Pancreas (tissue), 10 donors: ENCODE data around the gene RPTOR. TPM values are rescaled to one million over a fixed set of nuclear protein-coding genes. Genes with fewer than 3 reads are reported as not detected.

Experiments used
- ATAC-seq, 4 donors: fragments of 200-7000 bp; cut with Tn5 transposase; one replicate each; pipeline versions ENCODE4 v1.8.0 to v1.9.1; 2020; ENCODE audit warnings: mild to moderate bottlenecking in 4 of 4, moderate library complexity in 4 of 4
- DNase-seq, 6 donors: peaks; one replicate each; pipeline ENCODE4 v3.0.0-alpha.2; 2020
- FAIRE-seq: peaks from 2 replicates; lab custom pipeline; 2012; peaks lifted over from hg19 to GRCh38; lab: Jason Lieb, UNC
- H3K27ac ChIP-seq, 4 donors: fragments of 200-600 bp; sonication (generic); 1 replicate in 3 of 4; 2 replicates in 1 of 4; pipeline versions ENCODE4 v1.5.0 to v1.8.0; 2020
- H3K27me3 ChIP-seq, 4 donors: fragments of 200-600 bp; one replicate each; pipeline ENCODE4 v1.8.0; 2021
- H3K36me3 ChIP-seq, 3 donors: fragments of 200-600 bp; sonication (generic) in 1 of 3; one replicate each; pipeline versions ENCODE4 v1.5.0 to v1.8.0; 2020 to 2021
- H3K4me1 ChIP-seq, 3 donors: fragments of 200-600 bp; one replicate each; pipeline ENCODE4 v1.8.0; 2021
- H3K4me3 ChIP-seq, 4 donors: fragments of 200-600 bp; sonication (generic) in 2 of 4; one replicate each; pipeline versions ENCODE4 v1.5.0 to v1.8.0; 2020 to 2021
- H3K9me3 ChIP-seq, 4 donors: fragments of 200-600 bp; one replicate each; pipeline ENCODE4 v1.8.0; 2021
- CTCF ChIP-seq, 4 donors: fragments of 200-600 bp; sonication (generic) in 3 of 4; IDR thresholded peaks; one replicate each; pipeline versions ENCODE4 v1.5.0 to v1.8.0; 2021; ENCODE audit warnings: antibody characterized with exemption in 4 of 4
- WGBS, 2 donors: extraction: QIAGEN DNeasy Blood & Tissue Kit; methylation state at CpG; one replicate each; pipeline ENCODE4 v1.1.7; 2013; 5-methylcytosine and 5-hydroxymethylcytosine counted together
- intact Hi-C, 3 donors: fragments of 100-400 bp; cut with DNase I; formaldehyde crosslinking; loops; one replicate each; pipeline versions ENCODE4 v1.11.1 to v1.14.2; 2022
- polyA plus RNA-seq, 2 donors: library from polyadenylated mRNA; stranded (reverse); fragments of 200-250 nt; gene quantifications; one replicate each; pipeline ENCODE4 v1.2.3, GENCODE V29; 2013
- total RNA-seq, 6 donors: library from RNA; stranded (reverse); fragmentation: NEBNext Ultra II Directional in 4 of 6; extraction: Animal tissue kit (Norgen Biotek cat#: 25700) in 4 of 6; gene quantifications; one replicate each; pipeline versions ENCODE4 v1.2.1 to v1.2.4, GENCODE V29; 2021 to 2023
- donor health status: healthy with polysubstance abuse.
- donor health status: DM: no; HTN: no; CAD: no; lungs with moderate emphysema.
- donor health status: DM: no; HTN: no; CAD: no.
- donor health status: control.
- donor health status: control.
- donor health status: Bipolar disorder and iron deficiency.
- donor health status: DM: yes; HTN: yes; CAD: no.
- donor health status: DM: no; HTN: no; CAD: no.
- donor health status: DM: no; HTN: no; CAD: no.
- donor health status: DM: yes; HTN: yes; CAD: no.

Gene RPTOR
- total and polyA plus RNA-seq, 8 donors: 5.0 to 18.9 (median 13.2) TPM

- no peaks in the 10 kb centered on the region for H3K4me1 ChIP-seq
- no peak for FAIRE-seq
- no peaks in the 10 kb centered on the region for H3K9me3 ChIP-seq
- peaks cover 0 to 35% (median 6%) of the 10 kb centered on the region in 3 donors for H3K36me3 ChIP-seq
- 67 to 72% methylated on average over 11 of the region's 11 CpGs for WGBS, 2 donors
- H3K4me3 ChIP-seq: no peak overlapping the region
- peak in 1 of 6 donors; percentile 39 for DNase-seq
- no peak for ATAC-seq
- TF ChIP-seq CTCF (IDR thresholded peaks at IDR 0.05): no peak
- no peaks in the 10 kb centered on the region for H3K27me3 ChIP-seq
- intact Hi-C loops: no loop called here
- no peak overlapping the region for H3K27ac ChIP-seq
These were observed 383.2 kb downstream of the RPTOR start for GRCh38 chr17:80927791-80928216.

- ATAC-seq (no peak), DNase-seq (peak in 1 of 6 donors; percentile 26), FAIRE-seq (no peak)
- no peak for TF ChIP-seq CTCF (IDR thresholded peaks at IDR 0.05)
- no peaks in the 10 kb centered on the region for H3K9me3 ChIP-seq
- no peaks in the 10 kb centered on the region for H3K27me3 ChIP-seq
- intact Hi-C loops: no loop called here
- H3K36me3 ChIP-seq: peaks cover 0 to 23% (median 6%) of the 10 kb centered on the region in 3 donors
- H3K4me3 ChIP-seq: no peak overlapping the region
- H3K4me1 ChIP-seq: no peaks in the 10 kb centered on the region
- 96 to 98% methylated on average over 13 of the region's 13 CpGs for WGBS, 2 donors
- no peak overlapping the region for H3K27ac ChIP-seq
These were observed 384.8 kb downstream of the RPTOR start for GRCh38 chr17:80929449-80929848.

GRCh38 chr17:80930335-80931279 lies 386.0 kb downstream of the RPTOR start:
- peaks cover 0 to 12% (median 3%) of the 10 kb centered on the region in 3 donors for H3K36me3 ChIP-seq
- no peak for FAIRE-seq
- DNase-seq: peak in 1 of 6 donors; percentile 17
- H3K27me3 ChIP-seq: no peaks in the 10 kb centered on the region
- intact Hi-C loops: no loop called here
- TF ChIP-seq CTCF (IDR thresholded peaks at IDR 0.05): no peak
- WGBS, 2 donors: 89% methylated on average over 16 of the region's 16 CpGs
- no peak overlapping the region for H3K27ac ChIP-seq
- H3K4me3 ChIP-seq: no peak overlapping the region
- no peaks in the 10 kb centered on the region for H3K4me1 ChIP-seq
- H3K9me3 ChIP-seq: no peaks in the 10 kb centered on the region
- ATAC-seq: no peak

- Histone ChIP-seq H3K36me3 (peaks cover 0 to 1% (median 0%) of the 10 kb centered on the region in 3 donors), H3K27ac (no peak overlapping the region), H3K4me1 (no peaks in the 10 kb centered on the region), H3K4me3 (no peak overlapping the region), H3K9me3 (no peaks in the 10 kb centered on the region), H3K27me3 (no peaks in the 10 kb centered on the region)
- TF ChIP-seq CTCF (IDR thresholded peaks at IDR 0.05): no peak
- FAIRE-seq: no peak
- ATAC-seq: peak in 3 of 4 donors; percentile 38 to 62 (median 61)
- DNase-seq: peak in 1 of 6 donors; percentile 29
- 82 to 83% methylated on average over 13 of the region's 13 CpGs for whole genome bisulfite sequencing, 2 donors
- intact Hi-C loops: no loop called here
These were observed 387.0 kb downstream of the RPTOR start for GRCh38 chr17:80931421-80932265.
